Stomach (tissue), 4 donors: ENCODE measurements around the gene FAM107B.

Source experiments
- EP300 ChIP-seq: sonication (generic); formaldehyde crosslinking; IDR thresholded peaks from one replicate; pipeline ENCODE4 v1.6.1; 2017; ENCODE audit warnings: antibody characterized with exemption
- POLR2A ChIP-seq, 4 donors: fragments of 450-650 bp; IDR thresholded peaks; one replicate each; pipeline ENCODE4 v1.6.1; 2016; ENCODE audit warnings: antibody characterized with exemption in 4 of 4, control low read depth in 2 of 4, mild to moderate bottlenecking in 1 of 4, moderate library complexity in 1 of 4
- POLR2AphosphoS5 ChIP-seq, 3 donors: sonication (generic); formaldehyde crosslinking; IDR thresholded peaks; one replicate each; pipeline ENCODE4 v1.6.1; 2016; ENCODE audit warnings: antibody characterized with exemption in 3 of 3
- TF ChIP-seq, protein P1 (sequence below), 7 experiments: fragments of 450-650 bp in 4 of 7; fragments of 200-600 bp in 3 of 7; sonication (generic) in 3 of 7; IDR thresholded peaks; one replicate each; pipeline ENCODE4 v1.5.1; 2016 to 2019; ENCODE audit warnings: antibody characterized with exemption in 7 of 7, control low read depth in 2 of 7, mild to moderate bottlenecking in 1 of 7

DNA sequence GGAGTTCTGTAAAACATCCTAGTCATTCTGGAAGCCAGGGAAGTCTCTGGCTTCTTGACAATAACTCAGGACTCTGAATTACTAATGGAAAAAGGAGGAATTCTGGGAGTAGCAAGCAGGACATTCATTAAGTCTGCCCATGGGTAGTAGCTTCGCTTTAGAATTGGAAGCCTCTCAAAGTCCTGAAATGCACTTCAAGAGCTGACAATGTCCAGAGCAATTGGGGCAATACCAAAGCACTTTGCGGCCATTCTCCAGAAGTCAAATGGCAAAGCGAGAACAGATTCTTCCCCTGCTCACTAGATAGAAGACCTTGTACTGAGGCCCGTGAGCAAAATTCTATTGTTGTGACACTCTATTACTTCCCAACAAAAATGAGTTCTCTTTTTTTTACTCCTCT lies 293.7 kb downstream of the FAM107B start:
- TF ChIP-seq, protein P1, sequence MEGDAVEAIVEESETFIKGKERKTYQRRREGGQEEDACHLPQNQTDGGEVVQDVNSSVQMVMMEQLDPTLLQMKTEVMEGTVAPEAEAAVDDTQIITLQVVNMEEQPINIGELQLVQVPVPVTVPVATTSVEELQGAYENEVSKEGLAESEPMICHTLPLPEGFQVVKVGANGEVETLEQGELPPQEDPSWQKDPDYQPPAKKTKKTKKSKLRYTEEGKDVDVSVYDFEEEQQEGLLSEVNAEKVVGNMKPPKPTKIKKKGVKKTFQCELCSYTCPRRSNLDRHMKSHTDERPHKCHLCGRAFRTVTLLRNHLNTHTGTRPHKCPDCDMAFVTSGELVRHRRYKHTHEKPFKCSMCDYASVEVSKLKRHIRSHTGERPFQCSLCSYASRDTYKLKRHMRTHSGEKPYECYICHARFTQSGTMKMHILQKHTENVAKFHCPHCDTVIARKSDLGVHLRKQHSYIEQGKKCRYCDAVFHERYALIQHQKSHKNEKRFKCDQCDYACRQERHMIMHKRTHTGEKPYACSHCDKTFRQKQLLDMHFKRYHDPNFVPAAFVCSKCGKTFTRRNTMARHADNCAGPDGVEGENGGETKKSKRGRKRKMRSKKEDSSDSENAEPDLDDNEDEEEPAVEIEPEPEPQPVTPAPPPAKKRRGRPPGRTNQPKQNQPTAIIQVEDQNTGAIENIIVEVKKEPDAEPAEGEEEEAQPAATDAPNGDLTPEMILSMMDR (IDR thresholded peaks at IDR 0.05) = no peak
- TF ChIP-seq POLR2A (IDR thresholded peaks at IDR 0.05) (no peak), POLR2AphosphoS5 (IDR thresholded peaks at IDR 0.05) (peak in 1 of 3 donors; percentile 29), EP300 (no peak)
